Measurements from ENCODE around the gene RNF6.

The RNF6 gene

GRCh38 chr13:26225896-26226617, 3.9 kb upstream of the RNF6 start:
- DNase-seq (ENCODE audit: low read depth) = no peak

- no peak for DNase-seq (ENCODE audit: low read depth)
Measured at GRCh38 chr13:26222520-26223046, 469 bp upstream of the RNF6 start.

- DNase-seq (ENCODE audit: low read depth) = no peak
Measured at GRCh38 chr13:26221399-26221720, 754 bp downstream of the RNF6 start.

- no peak for DNase-seq (ENCODE audit: low read depth)
Measured at GRCh38 chr13:26220575-26220974, 1.5 kb downstream of the RNF6 start.

- no peak for DNase-seq (ENCODE audit: low read depth)
Measured at GRCh38 chr13:26219726-26220125, 2.4 kb downstream of the RNF6 start.

- no peak for DNase-seq (ENCODE audit: low read depth)
Measured at GRCh38 chr13:26216042-26216441, 6.1 kb downstream of the RNF6 start.

GRCh38 chr13:26213982-26214381, 8.1 kb downstream of the RNF6 start:
- no peak for DNase-seq (ENCODE audit: low read depth)

GRCh38 chr13:26213345-26213744, 8.8 kb downstream of the RNF6 start:
- DNase-seq (ENCODE audit: low read depth) = no peak

GRCh38 chr13:26208287-26208686, 13.8 kb downstream of the RNF6 start:
- no peak for DNase-seq (ENCODE audit: low read depth)

GRCh38 chr13:26202365-26202972, 19.6 kb downstream of the RNF6 start:
- DNase-seq (ENCODE audit: low read depth) = no peak

- DNase-seq (ENCODE audit: low read depth) = no peak
Measured at GRCh38 chr13:26200811-26201210, 21.3 kb downstream of the RNF6 start.

- no peak for DNase-seq (ENCODE audit: low read depth)
Measured at GRCh38 chr13:26198116-26198515, 24.0 kb downstream of the RNF6 start.

- no peak for DNase-seq (ENCODE audit: low read depth)
Measured at GRCh38 chr13:26197298-26197697, 24.8 kb downstream of the RNF6 start.

GRCh38 chr13:26186995-26187394, 35.1 kb downstream of the RNF6 start:
- DNase-seq (ENCODE audit: low read depth) = no peak

- DNase-seq (ENCODE audit: low read depth) = peak; percentile 66
Measured at GRCh38 chr13:26186118-26186870, 35.8 kb downstream of the RNF6 start.

- no peak for DNase-seq (ENCODE audit: low read depth)
Measured at GRCh38 chr13:26185720-26186117, 36.4 kb downstream of the RNF6 start.

- peak; percentile 39 for DNase-seq (ENCODE audit: low read depth)
Measured at GRCh38 chr13:26184791-26185250, 37.3 kb downstream of the RNF6 start.

GRCh38 chr13:26183416-26183815, 38.7 kb downstream of the RNF6 start:
- no peak for DNase-seq (ENCODE audit: low read depth)

GRCh38 chr13:26179344-26179743, 42.8 kb downstream of the RNF6 start:
- no peak for DNase-seq (ENCODE audit: low read depth)

GRCh38 chr13:26168835-26169234, 53.3 kb downstream of the RNF6 start:
- no peak for DNase-seq (ENCODE audit: low read depth)

- DNase-seq (ENCODE audit: low read depth) = no peak
Measured at GRCh38 chr13:26168237-26168814, 53.8 kb downstream of the RNF6 start.

GRCh38 chr13:26163812-26164211, 58.3 kb downstream of the RNF6 start:
- DNase-seq (ENCODE audit: low read depth) = no peak

All from stimulated activated CD8-positive, alpha-beta memory T cell treated with anti-CD3 and anti-CD28 coated beads, Interleukin-7, amount 100 ng/mL, for 24 hours (primary cell).